HCT116 (cell line): Measurements from ENCODE around the gene FAM162A. TPM values are rescaled to one million over a fixed set of nuclear protein-coding genes. Genes with fewer than 3 reads are reported as not detected.

ENCODE experiments used
- ATAC-seq: fragments of 200-7000 bp; cut with Tn5 transposase; 2 replicates; pipeline ENCODE4 v1.9.1; 2020; ENCODE audit warnings: mild to moderate bottlenecking, moderate library complexity
- BruUV-seq: library from RNA; stranded (reverse); fragments of 400-500 nt; replicated peaks from 2 replicates; lab custom pipeline; 2021; lab: Mats Ljungman, UMichigan
- CTCF ChIA-PET: fragments of 300-600 bp; sonication (Branson Sonifier 250); formaldehyde crosslinking; loops from one replicate; lab custom pipeline; 2021; ENCODE audit warnings: antibody characterized with exemption; lab: Charles Lee
- POLR2A ChIA-PET: fragments of 300-600, 350-600 bp; sonication (Branson Sonifier 250); formaldehyde crosslinking; loops from one replicate; lab custom pipeline; 2021; ENCODE audit warnings: antibody characterized with exemption; lab: Charles Lee
- RAD21 ChIA-PET, 2 experiments: fragments of 300-600 bp; sonication (Branson Sonifier 250); formaldehyde crosslinking; loops; one replicate each; lab custom pipeline; 2023; ENCODE audit warnings: low total read pairs in 2 of 2; ENCODE audit not compliant: uncharacterized antibody in 2 of 2, unreplicated experiment in 2 of 2, low non-redundant PET in 1 of 2; lab: Charles Lee
- DNase-seq: peaks from one replicate; pipeline ENCODE4 v3.0.0-alpha.2; 2010; ENCODE audit warnings: low read depth, low spot score
- H2AFZ ChIP-seq: fragments of 200-600 bp; shearing (Covaris generic), sonication (generic); 2 replicates; pipeline ENCODE4 v1.6.1; 2017; ENCODE audit warnings: low read depth, mixed run types, mixed read lengths, antibody characterized with exemption, low read length; ENCODE audit not compliant: poor library complexity, severe bottlenecking
- H3K27ac ChIP-seq: 2 replicates; pipeline ENCODE4 v1.5.1; 2012; ENCODE audit warnings: low read depth, low read length
- H3K27me3 ChIP-seq: fragments of 200-600 bp; sonication (generic); 2 replicates; pipeline ENCODE4 v1.6.1; 2016; ENCODE audit warnings: mixed run types, low read length, mixed read lengths; ENCODE audit not compliant: insufficient read depth
- H3K36me3 ChIP-seq, 2 experiments: fragments of 200-500 bp in 1 of 2; fragments of 200-600 bp in 1 of 2; sonication (Bioruptor generic) in 1 of 2; sonication (generic) in 1 of 2; 2 replicates each; pipeline versions ENCODE4 v1.5.1 to v1.6.1; 2014 to 2016; ENCODE audit warnings: low read length in 2 of 2, inconsistent platforms in 1 of 2, mixed read lengths in 1 of 2, mixed run types in 1 of 2; ENCODE audit not compliant: insufficient read depth in 2 of 2, control insufficient read depth in 1 of 2
- H3K4me1 ChIP-seq, 2 experiments: fragments of 200-600 bp in 1 of 2; sonication (generic) in 1 of 2; 2 replicates each; pipeline versions ENCODE4 v1.5.1 to v1.6.1; 2012 to 2017; ENCODE audit warnings: low read length in 2 of 2, inconsistent platforms in 1 of 2, mild to moderate bottlenecking in 1 of 2, mixed read lengths in 1 of 2, mixed run types in 1 of 2, moderate library complexity in 1 of 2; ENCODE audit not compliant: insufficient read depth in 2 of 2, control insufficient read depth in 1 of 2
- H3K4me2 ChIP-seq: fragments of 200-600 bp; sonication (generic); 2 replicates; pipeline ENCODE4 v1.6.1; 2017; ENCODE audit warnings: mixed run types, low read length, mixed read lengths
- H3K4me3 ChIP-seq, 2 experiments: fragments of 200-600 bp in 1 of 2; sonication (generic) in 1 of 2; replicated peaks in 1 of 2; 2 replicates each; pipeline ENCODE4 v1.5.1; 2011 to 2016; ENCODE audit warnings: low read length in 2 of 2, control low read depth in 1 of 2, low read depth in 1 of 2, mild to moderate bottlenecking in 1 of 2, mixed read lengths in 1 of 2, mixed run types in 1 of 2
- H3K79me2 ChIP-seq: fragments of 200-600 bp; sonication (generic); 2 replicates; pipeline ENCODE4 v1.6.1; 2017; ENCODE audit warnings: mild to moderate bottlenecking, mixed run types, low read length, moderate library complexity, mixed read lengths; ENCODE audit not compliant: insufficient read depth
- H3K9ac ChIP-seq: fragments of 200-600 bp; sonication (generic); 2 replicates; pipeline ENCODE4 v1.6.1; 2016; ENCODE audit warnings: low read length, mixed read lengths
- H3K9me2 ChIP-seq: fragments of 200-600 bp; sonication (generic), shearing (Covaris generic); 2 replicates; pipeline ENCODE4 v1.6.1; 2017; ENCODE audit warnings: mixed run types, mild to moderate bottlenecking, moderate library complexity; ENCODE audit not compliant: insufficient read depth
- H3K9me3 ChIP-seq, 2 experiments: fragments of 200-500 bp in 1 of 2; fragments of 200-600 bp in 1 of 2; sonication (Bioruptor generic) in 1 of 2; sonication (generic) in 1 of 2; 2 replicates each; pipeline ENCODE4 v1.6.1; 2014 to 2017; ENCODE audit warnings: low read length in 2 of 2, mixed read lengths in 2 of 2, inconsistent platforms in 1 of 2, low read depth in 1 of 2, mild to moderate bottlenecking in 1 of 2, mixed run types in 1 of 2, moderate library complexity in 1 of 2; ENCODE audit not compliant: control insufficient read depth in 1 of 2, insufficient read depth in 1 of 2
- H4K20me1 ChIP-seq: fragments of 200-600 bp; sonication (generic), shearing (Covaris generic); 2 replicates; pipeline ENCODE4 v1.6.1; 2017; ENCODE audit warnings: mixed run types, mild to moderate bottlenecking, moderate library complexity; ENCODE audit not compliant: insufficient read depth
- SRF ChIP-seq: IDR thresholded peaks from 2 replicates; pipeline ENCODE4 v1.6.1; 2012; ENCODE audit warnings: low read depth
- ZBTB33 ChIP-seq: IDR thresholded peaks from 2 replicates; pipeline ENCODE4 v1.6.1; 2011; ENCODE audit warnings: mild to moderate bottlenecking, low read length, moderate library complexity; ENCODE audit not compliant: insufficient replicate concordance; ENCODE audit errors: extremely low read depth
- intact Hi-C: fragments of 100-400 bp; cut with micrococcal nuclease; formaldehyde crosslinking; loops from 2 replicates; pipeline ENCODE4 v1.10.0; 2022
- total RNA-seq: library from RNA; stranded (reverse); gene quantifications from one replicate; pipeline ENCODE4 v1.2.1, GENCODE V29; 2021; ENCODE audit not compliant: unreplicated experiment

The FAM162A gene
- total RNA-seq, 1 experiment from 2014 or later: 74.1 TPM

GRCh38 chr3:122461806-122462205 is 77.8 kb downstream of the FAM162A start:
- TF ChIP-seq ZBTB33 (no peak), SRF (no peak)
- intact Hi-C loops: no loop called here
- H3K9me2 ChIP-seq: no peaks in the 10 kb centered on the region
- CTCF ChIA-PET: no interaction called here
- H3K4me1 ChIP-seq: no peaks in the 10 kb centered on the region
- no peak overlapping the region for H3K27ac ChIP-seq
- peaks cover 9 to 22% of the 10 kb centered on the region in 2 experiments for H3K36me3 ChIP-seq
- peaks cover 14% of the 10 kb centered on the region; the same call in 1 of the 2 replicates for H3K79me2 ChIP-seq
- H3K9ac ChIP-seq: no peak overlapping the region
- no TSS peak for BruUV-seq
- POLR2A ChIA-PET: no interaction called here
- no peak overlapping the region for H3K4me2 ChIP-seq
- H4K20me1 ChIP-seq: no peaks in the 10 kb centered on the region; the same call in 1 of the 2 replicates
- H3K9me3 ChIP-seq: no peaks in the 10 kb centered on the region
- no peaks in the 10 kb centered on the region for H3K27me3 ChIP-seq
- no peak for DNase-seq
- H3K4me3 ChIP-seq: no peak overlapping the region
- RAD21 ChIA-PET: no interaction called here
- no peak for ATAC-seq
- H2AFZ ChIP-seq: no peak overlapping the region

Other genes with a start within 250 kb of the FAM162A start
- gene CASR, start 200.5 kb upstream of the FAM162A start, total RNA-seq: not detected
- 11.0 TPM for gene CSTA, start 58.9 kb upstream of the FAM162A start, total RNA-seq
- 76.2 TPM for gene MIX23, start 951 bp upstream of the FAM162A start, total RNA-seq
- gene WDR5B, start 31.9 kb downstream of the FAM162A start, total RNA-seq: 3.4 TPM
- 73.4 TPM for gene KPNA1, start 130.8 kb downstream of the FAM162A start, total RNA-seq
- gene PARP9, start 180.1 kb downstream of the FAM162A start, total RNA-seq: 9.5 TPM
- gene DTX3L, start 180.2 kb downstream of the FAM162A start, total RNA-seq: 13.1 TPM
- gene PARP15, start 193.5 kb downstream of the FAM162A start, total RNA-seq: 0.12 TPM